HG03575 (cell line): ENCODE data around the gene GRIK2.
A peak's percentile ranks its signal among the peaks of the same experiment; 100 is the strongest.
"Not testable (repeated sequence)": the region's sequence is repeated elsewhere in the genome, so short reads cannot be mapped to it uniquely, and the experiment has no call there.

ENCODE experiments used
- ATAC-seq: cut with Tn5 transposase; IDR thresholded peaks from one replicate; pipeline ENCODE4 v1.9.1; 2021; ENCODE audit not compliant: unreplicated experiment, insufficient number of reproducible peaks, low FRiP score; ENCODE audit errors: extremely low read depth

GRIK2 gene

DNA sequence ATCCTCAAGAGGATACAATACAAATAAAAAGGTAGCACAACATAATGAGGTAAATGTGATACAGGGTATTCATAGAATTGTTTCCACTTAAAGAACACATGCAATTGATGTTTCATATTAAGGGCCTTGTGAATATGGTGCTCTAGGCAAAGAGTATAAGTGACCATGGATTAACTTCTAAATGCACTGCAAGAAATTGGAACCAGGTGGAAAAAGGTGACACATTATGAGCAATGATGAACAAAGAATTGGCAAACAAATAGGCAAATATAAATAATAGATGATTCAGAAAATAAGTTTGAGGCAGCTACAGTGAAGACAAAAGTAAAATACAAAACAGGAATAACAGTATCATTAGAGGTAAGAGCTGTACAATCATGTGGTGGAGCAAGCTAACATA is 192.0 kb downstream of the GRIK2 start:
- no peak for ATAC-seq

DNA sequence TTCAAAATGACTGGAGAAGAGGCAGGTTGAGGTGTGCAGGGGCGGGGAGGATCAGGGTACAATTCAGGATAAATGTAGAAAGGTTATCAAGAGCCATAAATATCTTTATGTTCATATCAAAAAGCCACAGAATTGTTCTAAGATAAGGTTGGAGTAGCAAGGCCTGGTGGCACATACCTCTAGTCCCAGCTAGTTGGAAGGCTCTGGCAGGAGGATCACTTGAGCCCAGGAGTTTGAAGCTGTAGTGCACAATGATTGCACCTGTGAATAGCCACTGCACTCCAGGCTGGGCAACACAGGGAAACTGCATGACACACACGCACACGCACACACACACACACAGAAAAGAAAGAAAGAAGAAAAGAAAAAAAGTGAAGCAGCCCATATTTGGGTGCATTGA is 194.8 kb downstream of the GRIK2 start:
- no peak for ATAC-seq

DNA sequence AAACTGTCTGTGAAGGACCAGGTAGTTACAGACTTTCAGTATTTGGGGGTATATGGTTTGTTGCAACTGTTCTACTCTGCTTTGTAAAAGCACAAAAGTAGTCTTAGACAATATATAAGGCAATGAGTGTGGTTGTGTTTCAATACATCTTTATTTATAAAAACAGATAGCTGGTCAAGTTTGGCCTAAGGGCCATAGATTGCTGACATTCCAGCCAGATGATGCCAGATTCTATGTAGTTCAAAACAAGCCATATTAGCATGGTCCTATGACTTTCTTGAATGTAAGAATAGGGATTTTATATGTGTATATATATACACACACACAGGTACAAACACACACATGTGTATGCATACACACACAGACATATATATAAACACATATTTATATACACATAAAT is 201.8 kb downstream of the GRIK2 start:
- no peak for ATAC-seq

DNA sequence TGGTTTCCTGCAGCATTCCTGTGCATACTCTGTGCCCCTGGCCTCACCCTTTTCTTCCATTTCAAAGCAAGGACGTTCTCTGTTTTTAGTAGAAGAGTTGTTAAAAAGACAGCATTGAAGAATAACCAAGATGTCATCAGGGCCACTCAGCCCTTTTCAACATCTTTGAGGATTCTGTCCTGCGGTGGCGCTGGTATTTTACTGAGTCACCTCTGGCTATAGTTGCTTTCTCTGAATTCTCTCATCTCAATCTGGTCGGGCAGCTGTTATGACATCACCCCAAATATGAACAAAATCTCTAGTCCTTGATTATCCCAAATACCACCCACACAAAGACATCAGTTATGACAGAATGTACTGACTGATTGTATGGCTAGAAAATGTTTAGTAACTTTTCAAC is 204.2 kb downstream of the GRIK2 start:
- no peak for ATAC-seq

DNA sequence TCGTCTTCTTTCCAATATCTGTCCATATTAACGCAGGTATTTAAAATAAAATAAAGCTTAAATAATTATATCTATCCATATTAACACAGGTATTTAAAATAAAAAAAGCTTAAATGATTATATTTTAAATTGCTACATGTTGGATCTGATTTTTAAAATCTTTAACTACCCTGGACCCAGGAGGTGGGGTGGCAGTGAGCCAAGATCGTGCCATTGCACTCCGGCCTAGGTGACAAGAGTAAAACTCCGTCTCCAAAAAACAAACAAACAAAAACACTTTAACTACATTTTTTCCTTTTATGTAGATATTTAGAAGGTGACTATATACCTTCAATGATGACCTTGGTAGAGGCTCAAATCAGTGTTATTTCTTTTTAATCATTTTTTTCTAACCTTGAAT is 211.9 kb downstream of the GRIK2 start:
- ATAC-seq: no peak

DNA sequence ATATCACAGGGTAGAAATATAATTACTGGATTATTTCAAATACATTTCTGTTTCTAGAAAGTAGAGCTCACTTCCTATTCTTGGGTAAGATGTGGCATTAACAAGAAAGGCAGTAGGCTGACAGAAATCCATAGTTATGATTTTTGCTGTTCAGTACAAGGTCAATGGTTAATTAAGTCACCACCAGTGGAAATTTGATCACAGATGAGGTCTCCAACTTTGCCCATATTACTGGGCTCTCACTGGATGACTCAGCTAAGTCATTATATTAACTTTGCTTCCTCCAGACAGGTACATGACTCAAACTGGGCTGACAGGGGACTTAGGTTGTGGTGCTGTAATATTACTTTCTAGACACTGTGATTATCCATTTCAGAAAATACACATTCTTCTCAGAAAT is 212.4 kb downstream of the GRIK2 start:
- no peak for ATAC-seq

DNA sequence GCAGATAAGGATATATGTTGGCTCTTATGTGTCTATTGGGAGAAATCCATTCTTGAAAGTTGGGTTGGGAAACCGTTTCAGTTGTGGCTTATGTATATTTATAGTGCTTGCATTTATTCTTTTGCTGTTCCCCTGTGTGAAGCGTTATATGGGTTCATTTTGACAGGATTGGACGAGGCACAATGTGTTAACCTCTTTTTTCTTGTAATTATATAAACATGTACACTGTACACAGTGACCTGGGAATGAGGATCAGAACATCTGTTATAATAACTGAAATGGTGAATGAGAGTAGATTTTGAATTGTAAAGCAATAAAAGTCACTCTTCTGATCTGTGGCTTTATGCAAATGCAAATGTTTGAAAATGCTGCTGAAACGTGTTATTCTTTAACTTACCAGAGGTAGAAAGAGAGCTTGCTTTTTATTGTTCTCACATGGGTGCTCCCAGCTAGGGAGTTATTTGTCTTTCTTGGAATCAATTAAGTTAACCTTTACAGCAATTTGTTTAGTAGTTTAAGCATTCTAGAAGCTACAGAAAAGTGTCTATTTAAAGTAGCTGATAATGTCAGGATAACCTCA is 213.7 kb downstream of the GRIK2 start:
- ATAC-seq: no peak

DNA sequence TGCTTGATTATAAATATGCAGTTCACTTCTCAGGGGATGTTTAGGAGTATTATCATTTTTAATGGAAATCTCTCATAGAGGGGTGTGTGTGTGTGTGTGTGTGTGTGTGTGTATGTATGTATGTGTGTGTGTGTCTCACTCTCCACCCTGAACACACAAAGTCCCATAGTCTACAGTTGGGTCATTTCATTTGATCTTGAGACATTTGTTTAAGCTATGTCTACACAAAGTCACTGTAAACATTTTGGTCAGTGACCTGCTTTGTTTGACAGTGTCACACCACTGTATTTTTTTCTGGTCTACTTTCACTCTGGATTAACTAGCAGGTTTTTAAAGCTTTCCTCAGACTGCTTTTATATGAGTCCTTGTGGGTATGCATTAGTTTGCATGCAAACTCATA is 215.2 kb downstream of the GRIK2 start:
- no peak for ATAC-seq

DNA sequence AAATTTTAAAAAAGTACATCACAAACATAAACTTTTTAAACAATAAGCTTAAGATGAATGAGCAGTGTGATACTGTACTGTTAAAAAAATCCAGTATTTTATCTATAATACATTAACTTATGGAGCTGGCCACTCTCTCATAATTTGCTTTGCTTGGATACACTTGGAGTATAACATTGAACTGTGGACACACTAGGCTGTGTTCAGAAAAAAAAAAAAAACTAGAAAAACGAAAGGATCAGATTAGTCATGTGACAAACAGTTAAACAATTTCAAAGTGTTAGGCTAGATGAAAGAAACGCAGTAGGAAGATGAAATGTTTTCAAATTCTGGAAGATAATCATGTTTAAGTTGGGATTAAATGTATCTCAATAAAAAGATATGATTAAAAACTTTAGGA is 220.0 kb downstream of the GRIK2 start:
- ATAC-seq: no peak

DNA sequence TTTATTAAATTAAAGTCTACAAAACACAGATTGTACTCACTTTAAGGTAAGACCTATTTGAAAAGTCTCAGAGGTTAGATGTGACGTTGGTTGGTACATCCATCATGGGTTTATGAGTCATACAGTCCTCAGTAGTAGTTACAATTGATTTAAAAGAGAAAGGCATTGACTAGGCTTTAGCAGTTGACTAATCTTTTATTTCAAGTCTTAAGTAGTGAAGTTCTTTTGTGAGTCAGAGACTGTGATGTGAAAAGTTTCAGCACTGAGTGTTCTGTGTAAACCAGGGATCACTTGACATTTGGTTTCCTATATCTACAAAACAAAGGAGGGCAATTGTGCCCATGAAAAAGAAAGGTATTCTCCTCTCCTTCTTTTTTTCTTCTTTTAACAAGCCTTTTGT is 221.3 kb downstream of the GRIK2 start:
- ATAC-seq: no peak

DNA sequence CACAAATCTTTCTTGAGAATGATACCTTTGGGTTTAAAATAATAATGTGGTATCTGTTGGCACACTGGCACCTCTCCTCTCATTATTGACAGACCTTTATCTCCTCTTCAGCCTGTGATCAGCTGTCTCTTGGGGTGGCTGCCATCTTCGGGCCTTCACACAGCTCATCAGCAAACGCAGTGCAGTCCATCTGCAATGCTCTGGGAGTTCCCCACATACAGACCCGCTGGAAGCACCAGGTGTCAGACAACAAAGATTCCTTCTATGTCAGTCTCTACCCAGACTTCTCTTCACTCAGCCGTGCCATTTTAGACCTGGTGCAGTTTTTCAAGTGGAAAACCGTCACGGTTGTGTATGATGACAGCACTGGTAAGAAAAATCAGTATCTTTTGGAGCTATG is 232.8 kb downstream of the GRIK2 start:
- no peak for ATAC-seq

DNA sequence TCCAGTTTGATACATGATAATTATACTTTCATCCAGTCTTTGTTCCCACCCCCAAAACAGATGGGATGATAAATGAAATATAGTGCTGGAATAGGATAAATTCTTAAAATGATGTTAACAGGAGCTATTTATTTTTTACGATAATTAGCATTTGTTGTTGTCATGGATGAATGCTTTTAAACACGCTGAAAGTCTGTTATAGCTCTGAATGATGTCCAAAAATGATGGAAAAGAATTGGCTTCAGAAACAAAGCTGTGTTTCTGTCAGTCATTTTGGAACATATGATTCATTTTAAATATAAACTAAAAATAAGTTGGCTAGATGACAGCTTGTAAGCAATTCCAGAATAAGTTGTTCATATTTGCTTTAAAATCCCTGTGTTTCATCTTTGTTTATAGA is 237.4 kb downstream of the GRIK2 start:
- ATAC-seq: no peak

DNA sequence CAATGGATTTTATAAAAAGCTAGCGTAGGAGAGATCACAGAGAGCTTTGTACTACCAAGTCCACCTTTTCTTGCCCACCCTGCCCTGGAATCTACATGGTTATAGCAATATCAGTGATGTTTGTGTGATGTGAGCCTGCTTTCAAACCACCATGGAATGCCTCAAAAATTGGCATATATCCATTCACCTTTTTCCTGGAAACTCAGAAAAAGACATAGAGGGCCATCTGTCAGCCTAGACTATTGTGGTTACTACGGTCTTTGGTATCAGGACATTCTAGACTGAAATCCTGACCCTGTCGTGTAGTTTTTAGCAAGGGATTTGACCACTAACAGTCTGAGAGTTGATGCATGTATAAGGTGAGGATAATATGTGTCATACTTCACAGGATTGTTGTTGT is 239.6 kb downstream of the GRIK2 start:
- no peak for ATAC-seq

DNA sequence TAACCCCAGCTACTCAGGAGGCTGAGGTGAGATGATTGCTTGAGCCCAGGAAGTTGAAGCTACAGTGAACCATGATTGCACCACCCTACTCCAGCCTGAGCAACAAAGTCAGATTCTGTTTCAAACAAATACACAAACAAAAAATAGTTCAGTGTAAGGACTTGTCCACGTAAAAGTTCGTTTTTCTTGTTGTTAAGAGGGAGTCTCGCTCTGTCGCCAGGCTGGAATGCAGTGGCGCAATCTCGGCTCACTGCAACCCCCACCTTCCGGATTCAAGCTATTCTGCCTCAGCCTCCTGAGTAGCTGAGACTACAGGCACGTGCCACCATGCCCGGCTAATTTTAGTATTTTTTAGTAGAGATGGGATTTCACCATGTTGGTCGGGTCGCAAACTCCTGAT is 245.4 kb downstream of the GRIK2 start:
- not testable (repeated sequence) for ATAC-seq

DNA sequence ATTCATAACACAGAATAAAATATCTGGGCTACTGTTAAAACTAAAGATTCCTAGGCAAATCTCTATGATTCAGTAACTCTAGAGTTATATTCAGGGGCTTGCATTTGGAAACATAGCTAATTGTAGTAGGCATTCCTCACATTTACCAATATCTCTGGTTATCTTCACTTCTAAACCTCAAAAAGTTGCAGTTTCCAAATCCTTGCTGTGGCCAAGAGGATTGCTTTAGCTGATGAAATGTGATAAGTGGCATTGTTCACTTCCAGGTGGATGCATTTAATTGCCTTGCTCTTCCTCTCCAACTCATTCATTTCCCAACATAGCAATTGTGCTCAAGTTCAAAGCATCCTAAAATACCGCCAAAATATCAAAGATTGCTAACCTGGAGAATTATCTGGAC is 246.6 kb downstream of the GRIK2 start:
- no peak for ATAC-seq

DNA sequence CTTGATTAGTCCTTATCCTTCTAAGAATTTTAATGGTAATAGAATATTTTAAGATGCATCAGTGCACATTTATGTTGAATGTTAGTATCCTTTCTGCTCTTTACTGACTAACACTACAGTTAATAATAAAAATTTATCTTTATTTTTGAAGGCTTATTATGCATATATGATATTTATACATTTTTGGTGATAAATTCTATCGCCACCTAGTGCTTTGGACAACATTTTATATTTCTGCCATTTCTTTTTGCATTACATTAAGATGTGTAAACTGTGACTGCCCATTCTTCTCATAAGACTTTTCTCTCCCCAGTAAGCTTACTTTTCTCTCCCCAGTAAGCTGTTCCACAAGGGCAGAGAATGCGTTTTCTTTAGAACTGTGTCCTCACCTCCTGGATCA is 252.3 kb downstream of the GRIK2 start:
- no peak for ATAC-seq

DNA sequence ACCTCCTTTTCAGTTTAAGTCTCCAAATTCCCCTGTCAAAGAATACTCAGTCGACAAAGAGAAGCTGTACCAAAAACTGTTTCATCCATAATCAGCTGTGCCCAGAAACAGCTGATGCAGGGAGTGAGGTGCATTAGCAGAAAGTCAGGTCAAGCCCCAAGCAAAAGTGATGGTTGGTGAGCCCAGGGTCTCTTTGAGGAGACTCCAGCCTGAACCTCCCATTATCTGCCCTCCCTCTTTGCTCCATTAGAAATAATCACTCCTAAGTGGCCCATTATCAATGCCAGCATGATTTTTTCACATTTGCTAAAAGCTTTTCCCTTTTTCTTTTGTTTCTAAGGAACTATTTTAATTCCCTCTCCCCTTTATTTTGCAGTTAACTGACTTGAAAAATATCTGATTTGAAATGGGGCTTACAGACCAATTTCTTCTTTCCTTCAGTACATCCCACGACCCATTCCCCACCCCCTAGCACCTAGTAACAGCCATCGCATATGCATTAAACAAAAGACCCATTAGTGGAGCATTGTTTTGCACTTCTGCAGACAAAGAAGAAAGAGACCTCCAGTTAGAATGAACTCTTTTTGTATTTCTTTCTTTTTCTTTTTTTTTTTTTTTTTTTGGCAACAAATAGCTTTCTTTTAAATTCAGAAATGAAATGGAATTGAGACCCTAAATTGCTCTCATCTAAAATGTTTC is 257.0 kb downstream of the GRIK2 start:
- ATAC-seq: no peak

DNA sequence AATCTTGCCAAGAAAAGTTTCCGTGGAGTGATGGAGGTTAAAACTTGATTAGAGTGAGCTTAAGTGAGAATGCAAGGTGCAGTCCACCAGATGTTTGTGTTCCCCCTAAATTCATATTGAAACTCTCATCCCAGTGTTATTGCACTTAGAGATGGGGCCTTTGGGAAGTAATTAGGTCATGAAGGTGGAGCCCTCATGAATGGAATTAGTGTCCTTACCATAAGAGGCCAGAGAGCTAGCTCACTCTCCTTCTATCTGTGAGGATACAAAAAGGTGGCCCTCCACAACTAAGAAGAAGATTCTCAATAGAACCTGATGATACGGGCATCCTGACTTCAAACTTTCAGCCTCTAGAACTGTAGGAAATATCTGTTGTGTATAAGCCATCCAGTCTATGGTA is 258.6 kb downstream of the GRIK2 start:
- ATAC-seq: no peak

DNA sequence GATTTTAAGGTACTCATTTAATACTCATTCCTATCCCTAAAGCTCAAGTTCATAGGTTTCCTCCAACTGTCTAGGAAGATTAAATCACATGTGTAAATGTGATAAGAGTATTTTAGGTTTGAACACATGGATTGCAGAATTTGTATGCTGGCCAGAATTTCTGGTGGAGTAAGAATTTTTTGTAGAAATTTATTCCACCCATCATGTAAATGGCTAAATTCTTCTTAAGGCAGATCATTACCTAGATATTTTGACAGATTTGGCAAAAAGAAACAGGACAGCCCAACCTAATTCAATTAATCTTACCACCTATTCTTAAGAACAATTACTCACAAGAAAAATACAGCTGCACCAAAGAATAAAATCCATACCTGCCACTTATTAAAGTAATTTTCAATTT is 261.6 kb downstream of the GRIK2 start:
- ATAC-seq: no peak

DNA sequence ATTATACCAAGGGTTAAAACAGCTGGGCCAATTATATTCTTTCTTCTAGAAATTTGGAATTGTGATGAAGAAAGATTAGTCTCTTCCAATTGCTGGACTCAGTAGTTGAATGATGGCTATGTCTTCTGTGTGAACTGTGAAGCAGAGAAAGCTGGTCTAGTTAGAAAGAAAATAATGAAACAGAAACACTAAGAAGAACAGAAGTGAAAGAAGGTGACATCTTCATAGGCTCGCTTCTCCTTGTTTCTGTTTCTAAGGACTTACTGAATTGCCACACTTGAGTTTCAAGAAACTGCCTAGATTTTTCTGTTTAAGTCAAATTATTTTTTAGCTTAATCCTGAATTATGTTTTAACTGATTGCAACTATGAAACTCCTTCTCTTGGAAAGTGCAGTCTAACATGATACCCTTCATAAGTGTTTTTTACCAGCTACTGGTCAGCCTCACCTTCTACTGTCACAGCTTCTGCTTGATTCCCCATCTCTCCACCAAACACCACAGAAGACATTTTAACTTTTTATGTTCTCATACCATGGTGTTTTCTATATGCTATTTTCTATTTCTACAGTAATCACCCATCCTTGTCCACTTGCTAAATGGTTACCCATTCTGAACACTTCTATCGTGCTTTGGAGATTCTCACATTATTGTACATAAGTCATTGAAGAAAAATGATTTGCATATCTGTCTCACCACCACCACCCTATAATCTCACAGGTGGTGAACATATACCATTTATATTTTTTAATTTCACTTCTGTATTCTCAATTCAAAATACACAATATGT is 268.8 kb downstream of the GRIK2 start:
- ATAC-seq: peak; percentile 76
